ENCODE measurements around the gene TJP2.

Gene TJP2

GRCh38 chr9:69193685-69194032 lies 19.6 kb downstream of the TJP2 start:
- no peak for DNase-seq

- DNase-seq = no peak
Observed at GRCh38 chr9:69194702-69195418, 20.8 kb downstream of the TJP2 start.

GRCh38 chr9:69195668-69196067 lies 21.6 kb downstream of the TJP2 start:
- DNase-seq = no peak

- DNase-seq = no peak
Observed at GRCh38 chr9:69197687-69198086, 23.6 kb downstream of the TJP2 start.

GRCh38 chr9:69198521-69199220 lies 24.6 kb downstream of the TJP2 start:
- no peak for DNase-seq

- DNase-seq = no peak
Observed at GRCh38 chr9:69199769-69200470, 25.8 kb downstream of the TJP2 start.

GRCh38 chr9:69202556-69202955 lies 28.5 kb downstream of the TJP2 start:
- DNase-seq = no peak

GRCh38 chr9:69204326-69204725 lies 30.2 kb downstream of the TJP2 start:
- DNase-seq = no peak

GRCh38 chr9:69204849-69205248 lies 30.8 kb downstream of the TJP2 start:
- no peak for DNase-seq

- DNase-seq = no peak
Observed at GRCh38 chr9:69206047-69206446, 32.0 kb downstream of the TJP2 start.

GRCh38 chr9:69207503-69207902 lies 33.4 kb downstream of the TJP2 start:
- no peak for DNase-seq

GRCh38 chr9:69211424-69212036 lies 37.5 kb downstream of the TJP2 start:
- DNase-seq = no peak

- DNase-seq = no peak
Observed at GRCh38 chr9:69213647-69214046, 39.6 kb downstream of the TJP2 start.

- DNase-seq = no peak
Observed at GRCh38 chr9:69214939-69215338, 40.9 kb downstream of the TJP2 start.

GRCh38 chr9:69215774-69216485 lies 41.9 kb downstream of the TJP2 start:
- no peak for DNase-seq

GRCh38 chr9:69218166-69218565 lies 44.1 kb downstream of the TJP2 start:
- DNase-seq = no peak

GRCh38 chr9:69221036-69221435 lies 47.0 kb downstream of the TJP2 start:
- DNase-seq = no peak

- no peak for DNase-seq
Observed at GRCh38 chr9:69222970-69223369, 48.9 kb downstream of the TJP2 start.

- DNase-seq = no peak
Observed at GRCh38 chr9:69223605-69224004, 49.5 kb downstream of the TJP2 start.

GRCh38 chr9:69229367-69229766 lies 55.3 kb downstream of the TJP2 start:
- no peak for DNase-seq

GRCh38 chr9:69232135-69232534 lies 58.1 kb downstream of the TJP2 start:
- DNase-seq = no peak

- DNase-seq = no peak
Observed at GRCh38 chr9:69234683-69235082, 60.6 kb downstream of the TJP2 start.

GRCh38 chr9:69236188-69236587 lies 62.1 kb downstream of the TJP2 start:
- DNase-seq = no peak
